CD4-positive, alpha-beta memory T cell (primary cell): Measurements from ENCODE around the gene HERPUD1. TPM values are rescaled to one million over a fixed set of nuclear protein-coding genes. Genes with fewer than 3 reads are reported as not detected.
A peak's percentile ranks its signal among the peaks of the same experiment; 100 is the strongest.

Source experiments
- CTCF ChIA-PET: fragments of 350-600 bp; sonication (Branson Sonifier 250); formaldehyde crosslinking; loops from one replicate; lab custom pipeline; 2021; ENCODE audit warnings: inconsistent platforms; ENCODE audit not compliant: partially characterized antibody; lab: Charles Lee
- POLR2A ChIA-PET: fragments of 350-600 bp; sonication (Branson Sonifier 250); formaldehyde crosslinking; loops from one replicate; lab custom pipeline; 2021; ENCODE audit not compliant: partially characterized antibody; lab: Charles Lee
- DNase-seq, 5 donors: peaks; one replicate each; pipeline versions ENCODE4 v3.0.0 to v3.0.0-alpha.2; 2020 to 2022; ENCODE audit warnings: mixed read lengths in 1 of 5
- H3K27ac ChIP-seq: one replicate; pipeline ENCODE4 v1.7.0; 2013; ENCODE audit warnings: low read depth, low read length
- H3K27me3 ChIP-seq: 2 replicates; pipeline ENCODE4 v1.7.0; 2013; ENCODE audit warnings: mild to moderate bottlenecking, low read length, moderate library complexity; ENCODE audit not compliant: insufficient read depth
- H3K36me3 ChIP-seq: 2 replicates; pipeline ENCODE4 v1.7.0; 2013; ENCODE audit warnings: mild to moderate bottlenecking, low read length, moderate library complexity; ENCODE audit not compliant: insufficient read depth
- H3K4me1 ChIP-seq: 2 replicates; pipeline ENCODE4 v1.7.0; 2013; ENCODE audit warnings: mild to moderate bottlenecking, low read length, moderate library complexity; ENCODE audit not compliant: insufficient read depth
- H3K4me3 ChIP-seq, 2 donors: one replicate each; pipeline ENCODE4 v1.7.0; 2013; ENCODE audit warnings: low read length in 2 of 2, mild to moderate bottlenecking in 1 of 2
- H3K9me3 ChIP-seq, 2 donors: one replicate each; pipeline ENCODE4 v1.7.0; 2013; ENCODE audit warnings: low read length in 2 of 2, control low read depth in 1 of 2; ENCODE audit not compliant: control insufficient read depth in 1 of 2
- H3K27ac Mint-ChIP-seq, 7 donors: one replicate each; pipeline ENCODE4 v1.8.0; 2020 to 2021; ENCODE audit warnings: mixed read lengths in 7 of 7, mild to moderate bottlenecking in 6 of 7, inconsistent platforms in 3 of 7, moderate library complexity in 3 of 7
- H3K27me3 Mint-ChIP-seq, 2 donors: one replicate each; pipeline ENCODE4 v1.8.0; 2020 to 2021; ENCODE audit warnings: mixed read lengths in 2 of 2
- H3K36me3 Mint-ChIP-seq, 2 donors: one replicate each; pipeline ENCODE4 v1.8.0; 2020 to 2021; ENCODE audit warnings: mixed read lengths in 2 of 2, inconsistent platforms in 1 of 2, mild to moderate bottlenecking in 1 of 2
- H3K4me1 Mint-ChIP-seq, 4 donors: one replicate each; pipeline ENCODE4 v1.8.0; 2020 to 2021; ENCODE audit warnings: mixed read lengths in 4 of 4, mild to moderate bottlenecking in 1 of 4
- H3K4me3 Mint-ChIP-seq, 8 donors: one replicate each; pipeline ENCODE4 v1.8.0; 2020 to 2021; ENCODE audit warnings: mixed read lengths in 8 of 8, mild to moderate bottlenecking in 7 of 8, moderate library complexity in 6 of 8, inconsistent platforms in 3 of 8
- H3K9me3 Mint-ChIP-seq, 8 donors: one replicate each; pipeline ENCODE4 v1.8.0; 2020 to 2021; ENCODE audit warnings: mixed read lengths in 8 of 8, mild to moderate bottlenecking in 5 of 8, inconsistent platforms in 3 of 8, moderate library complexity in 1 of 8
- intact Hi-C: fragments of 100-400 bp; cut with micrococcal nuclease; formaldehyde crosslinking; loops from one replicate; pipeline ENCODE4 v1.15.1; 2023
- polyA plus RNA-seq, 2 donors: library from polyadenylated mRNA; unstranded; fragments of 300-500 nt; fragmentation: Illumina TruSeq; gene quantifications; one replicate each; pipeline ENCODE4 v1.2.3, GENCODE V29; 2021
- total RNA-seq, 2 experiments: library from RNA; stranded (reverse); gene quantifications; one replicate each; pipeline ENCODE4 v1.2.3, GENCODE V29; 2021

HERPUD1 gene
- total and polyA plus RNA-seq, 4 experiments from 2014 or later: 110 to 201 (median 133) TPM

GRCh38 chr16:56965149-56966092 is 33.5 kb downstream of the HERPUD1 start:
- CTCF ChIA-PET: interaction anchor here (0.7 to 6.9 kb wide), 27 partner anchors 8 to 204 kb away, joined by 3 to 81 read pairs (median 9); partner anchors contain the start of genes CPNE2 and NLRC5
- H3K36me3 Mint-ChIP-seq: no peaks in the 10 kb centered on the region
- POLR2A ChIA-PET: interaction anchor here (0.5 to 5.2 kb wide), 14 partner anchors 7 to 137 kb away, joined by 3 to 41 read pairs (median 4); partner anchors contain the start of genes HERPUD1 and NLRC5
- peaks cover 19% of the 10 kb centered on the region for H3K4me1 ChIP-seq
- H3K9me3 Mint-ChIP-seq: no peaks in the 10 kb centered on the region
- peak in 1 of 5 donors; percentile 31 for DNase-seq
- H3K4me1 Mint-ChIP-seq: peaks cover 11 to 24% (median 17%) of the 10 kb centered on the region in 4 donors
- H3K27ac ChIP-seq: no peak overlapping the region
- no peaks in the 10 kb centered on the region for H3K27me3 ChIP-seq
- H3K9me3 ChIP-seq: no peaks in the 10 kb centered on the region
- intact Hi-C loops: loop anchor here (2.0 kb wide), 2 partner anchors 49 to 119 kb away; no protein-coding TSS in a partner anchor
- no peaks in the 10 kb centered on the region for H3K36me3 ChIP-seq
- H3K27ac Mint-ChIP-seq: peak overlapping the region in 6 of 7 donors; percentile 12 to 83 (median 64)
- no peak overlapping the region for H3K4me3 ChIP-seq
- H3K27me3 Mint-ChIP-seq: no peaks in the 10 kb centered on the region
- H3K4me3 Mint-ChIP-seq: peak overlapping the region in 3 of 8 donors; percentile 9 to 35 (median 20)

DNA sequence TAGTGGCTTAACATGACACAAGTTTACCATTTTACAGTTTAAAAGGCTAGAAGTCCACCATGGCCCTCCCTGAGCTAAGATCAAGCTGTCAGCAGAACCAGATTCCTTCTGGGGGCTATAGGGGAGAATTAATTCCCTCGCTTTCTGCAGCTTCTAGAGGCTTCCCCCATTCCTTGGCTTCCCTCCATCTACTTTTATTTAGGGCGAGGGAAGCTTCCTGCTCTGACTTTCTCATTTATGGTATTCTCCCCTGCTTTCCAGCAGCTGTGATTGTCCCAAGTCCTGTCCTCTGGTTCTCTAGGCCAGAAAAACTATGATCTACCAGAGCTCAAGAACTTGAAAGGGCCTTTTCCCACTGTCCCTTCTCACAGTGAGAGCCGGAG is 34.1 kb downstream of the HERPUD1 start:
- peak overlapping the region in 6 of 7 donors; percentile 12 to 83 (median 64) for H3K27ac Mint-ChIP-seq
- peaks cover 19% of the 10 kb centered on the region for H3K4me1 ChIP-seq
- H3K27me3 Mint-ChIP-seq: no peaks in the 10 kb centered on the region
- no peak overlapping the region for H3K27ac ChIP-seq
- no peaks in the 10 kb centered on the region for H3K36me3 Mint-ChIP-seq
- no peaks in the 10 kb centered on the region for H3K27me3 ChIP-seq
- no peak overlapping the region for H3K4me3 ChIP-seq
- POLR2A ChIA-PET: interaction anchor here (0.5 to 5.2 kb wide), 12 partner anchors 9 to 136 kb away, joined by 3 to 41 read pairs (median 4); partner anchors contain the start of genes HERPUD1 and NLRC5
- peaks cover 12 to 29% (median 19%) of the 10 kb centered on the region in 4 donors for H3K4me1 Mint-ChIP-seq
- no peaks in the 10 kb centered on the region for H3K9me3 ChIP-seq
- H3K9me3 Mint-ChIP-seq: no peaks in the 10 kb centered on the region
- H3K4me3 Mint-ChIP-seq: peak overlapping the region in 1 of 8 donors; percentile 9
- no peaks in the 10 kb centered on the region for H3K36me3 ChIP-seq
- intact Hi-C loops: no loop called here
- no peak for DNase-seq
- CTCF ChIA-PET: interaction anchor here (0.8 to 6.9 kb wide), 16 partner anchors 11 to 203 kb away, joined by 3 to 81 read pairs (median 30); partner anchors contain the start of gene NLRC5

DNA sequence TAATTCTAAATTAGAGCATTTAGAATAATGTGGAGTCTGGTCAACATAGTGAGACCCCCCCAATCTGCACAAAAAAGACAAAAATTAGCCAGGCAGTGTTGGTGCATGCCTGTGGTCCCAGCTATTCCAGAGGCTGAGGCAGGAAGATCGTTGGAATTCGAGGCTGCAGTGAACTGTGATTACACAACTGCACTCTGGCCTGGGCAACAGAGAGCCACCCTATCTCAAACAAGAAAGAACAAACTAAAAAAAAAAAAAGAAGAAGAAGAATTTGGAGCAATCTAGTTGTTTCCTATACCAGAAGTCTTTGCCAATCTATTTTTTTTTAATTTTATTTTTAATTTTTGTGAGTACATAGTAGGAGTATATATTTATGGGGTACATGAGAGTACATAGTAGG is 35.8 kb downstream of the HERPUD1 start:
- no peaks in the 10 kb centered on the region for H3K9me3 ChIP-seq
- Mint-ChIP-seq H3K4me3 (no peak overlapping the region), H3K27me3 (no peaks in the 10 kb centered on the region), H3K36me3 (no peaks in the 10 kb centered on the region), H3K4me1 (peaks cover 13 to 38% (median 23%) of the 10 kb centered on the region in 4 donors), H3K27ac (no peak overlapping the region), H3K9me3 (no peaks in the 10 kb centered on the region)
- H3K27ac ChIP-seq: no peak overlapping the region
- ChIA-PET POLR2A (interaction anchor here (0.6 to 2.4 kb wide), 4 partner anchors 19 to 218 kb away, joined by 3 to 9 read pairs (median 4); partner anchors contain the start of genes NLRC5, PSME3IP1 and RSPRY1), CTCF (interaction anchor here (0.6 to 6.0 kb wide), 5 partner anchors 17 to 119 kb away, joined by 3 to 81 read pairs (median 7); partner anchors contain the start of gene NLRC5)
- no peaks in the 10 kb centered on the region for H3K27me3 ChIP-seq
- intact Hi-C loops: no loop called here
- H3K4me3 ChIP-seq: no peak overlapping the region
- H3K4me1 ChIP-seq: peaks cover 19% of the 10 kb centered on the region
- no peaks in the 10 kb centered on the region for H3K36me3 ChIP-seq
- no peak for DNase-seq

GRCh38 chr16:56969769-56970168 is 37.8 kb downstream of the HERPUD1 start:
- no peaks in the 10 kb centered on the region for H3K9me3 ChIP-seq
- Mint-ChIP-seq H3K4me3 (no peak overlapping the region), H3K27ac (peak overlapping the region in 1 of 7 donors; percentile 15), H3K36me3 (no peaks in the 10 kb centered on the region), H3K27me3 (no peaks in the 10 kb centered on the region), H3K4me1 (peaks cover 18 to 51% (median 30%) of the 10 kb centered on the region in 4 donors), H3K9me3 (no peaks in the 10 kb centered on the region)
- intact Hi-C loops: no loop called here
- POLR2A ChIA-PET: interaction anchor here (0.6 to 5.3 kb wide), 6 partner anchors 18 to 216 kb away, joined by 3 to 26 read pairs (median 7); partner anchors contain the start of genes HERPUD1, NLRC5, PSME3IP1 and RSPRY1
- CTCF ChIA-PET: interaction anchor here (0.8 to 4.0 kb wide), 2 partner anchors 17 to 113 kb away, joined by 3 to 21 read pairs; no protein-coding TSS in a partner anchor
- no peak overlapping the region for H3K27ac ChIP-seq
- H3K4me1 ChIP-seq: peaks cover 31% of the 10 kb centered on the region
- no peaks in the 10 kb centered on the region for H3K36me3 ChIP-seq
- no peak for DNase-seq
- H3K27me3 ChIP-seq: no peaks in the 10 kb centered on the region
- H3K4me3 ChIP-seq: no peak overlapping the region

DNA sequence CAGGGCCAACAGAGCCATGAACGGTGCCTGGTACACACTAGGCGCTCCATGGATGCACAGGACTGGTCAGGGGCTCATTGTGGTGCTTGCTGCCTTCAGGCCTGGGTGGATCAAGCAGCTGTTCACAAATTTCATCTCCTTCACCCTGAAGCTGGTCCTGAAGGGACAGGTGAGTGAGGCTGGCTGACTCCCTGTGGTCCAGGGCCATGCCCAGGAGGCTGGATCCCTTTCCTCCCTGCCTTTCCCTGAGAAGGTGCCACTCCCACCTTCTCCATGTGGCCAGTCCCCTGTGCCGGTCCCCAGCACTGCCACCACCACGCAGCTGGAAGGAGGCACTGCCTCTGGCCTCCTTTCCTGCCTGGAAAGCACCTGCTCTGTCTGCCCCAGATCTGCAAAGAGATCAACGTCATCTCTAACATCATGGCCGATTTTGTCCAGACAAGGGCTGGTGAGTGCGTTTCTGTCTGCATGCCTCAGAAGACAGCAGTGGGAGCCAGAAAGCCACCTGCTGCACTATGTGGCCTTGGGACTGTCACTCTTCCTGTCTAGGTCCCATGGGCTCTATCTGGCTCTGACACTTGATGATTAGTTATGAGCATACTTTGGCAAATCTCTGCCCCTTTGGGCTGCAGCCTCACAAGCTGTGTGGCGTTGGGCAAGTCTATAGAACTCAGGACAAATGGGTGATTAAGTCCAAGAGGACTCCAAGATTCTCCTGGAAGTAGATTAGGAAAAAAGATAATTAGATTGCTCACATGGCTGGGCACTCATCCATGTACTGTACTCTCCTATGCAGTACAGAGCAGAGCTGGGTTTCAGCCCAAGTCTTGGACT is 39.2 kb downstream of the HERPUD1 start:
- peak in 3 of 5 donors; percentile 28 to 67 (median 41) for DNase-seq
- Histone ChIP-seq H3K27ac (no peak overlapping the region), H3K9me3 (no peaks in the 10 kb centered on the region), H3K27me3 (no peaks in the 10 kb centered on the region), H3K4me1 (peaks cover 26% of the 10 kb centered on the region), H3K4me3 (no peak overlapping the region), H3K36me3 (no peaks in the 10 kb centered on the region)
- Mint-ChIP-seq H3K27ac (peak overlapping the region; percentile 18 to 89 (median 73)), H3K27me3 (no peaks in the 10 kb centered on the region), H3K36me3 (no peaks in the 10 kb centered on the region), H3K4me3 (peak overlapping the region in 2 of 8 donors; percentile 59), H3K9me3 (no peaks in the 10 kb centered on the region), H3K4me1 (peaks cover 19 to 50% (median 30%) of the 10 kb centered on the region in 4 donors)
- ChIA-PET POLR2A (interaction anchor here (0.8 to 5.3 kb wide), 7 partner anchors 10 to 74 kb away, joined by 3 to 26 read pairs (median 3); partner anchors contain the start of genes HERPUD1 and NLRC5), CTCF (interaction anchor here (0.9 to 4.0 kb wide), 2 partner anchors 95 to 112 kb away, joined by 3 to 21 read pairs; no protein-coding TSS in a partner anchor)
- intact Hi-C loops: no loop called here

GRCh38 chr16:56971768-56972043 is 39.8 kb downstream of the HERPUD1 start:
- intact Hi-C loops: no loop called here
- ChIA-PET POLR2A (interaction anchor here (0.8 to 5.3 kb wide), 6 partner anchors 9 to 51 kb away, joined by 3 to 26 read pairs (median 4); partner anchors contain the start of genes HERPUD1 and NLRC5), CTCF (interaction anchor here (2.9 kb wide), 1 partner anchor 7 kb away, joined by 19 read pairs; no protein-coding TSS in a partner anchor)
- H3K9me3 ChIP-seq: no peaks in the 10 kb centered on the region
- H3K4me1 Mint-ChIP-seq: peaks cover 21 to 53% (median 32%) of the 10 kb centered on the region in 4 donors
- no peaks in the 10 kb centered on the region for H3K27me3 Mint-ChIP-seq
- H3K27me3 ChIP-seq: no peaks in the 10 kb centered on the region
- H3K4me3 Mint-ChIP-seq: no peak overlapping the region
- H3K4me3 ChIP-seq: no peak overlapping the region
- peaks cover 26% of the 10 kb centered on the region for H3K4me1 ChIP-seq
- H3K9me3 Mint-ChIP-seq: no peaks in the 10 kb centered on the region
- H3K27ac ChIP-seq: no peak overlapping the region
- no peaks in the 10 kb centered on the region for H3K36me3 ChIP-seq
- no peaks in the 10 kb centered on the region for H3K36me3 Mint-ChIP-seq
- H3K27ac Mint-ChIP-seq: peak overlapping the region in 3 of 7 donors; percentile 35 to 86 (median 38)
- no peak for DNase-seq
